Esophagus squamous epithelium (tissue), 4 donors: ENCODE measurements around the gene PSMG3.

ENCODE experiments used
- CTCF ChIP-seq, 6 experiments: fragments of 450-650 bp in 4 of 6; fragments of 200-600 bp in 2 of 6; sonication (generic) in 2 of 6; IDR thresholded peaks; one replicate each; pipeline ENCODE4 v1.5.1; 2016 to 2019; ENCODE audit warnings: antibody characterized with exemption in 6 of 6, mild to moderate bottlenecking in 4 of 6, moderate library complexity in 4 of 6
- POLR2A ChIP-seq, 4 donors: fragments of 450-650 bp; IDR thresholded peaks; one replicate each; pipeline ENCODE4 v1.6.1; 2017; ENCODE audit warnings: antibody characterized with exemption in 4 of 4, mild to moderate bottlenecking in 4 of 4, moderate library complexity in 3 of 4

GRCh38 chr7:1533547-1534329, 36.1 kb downstream of the PSMG3 start:
- TF ChIP-seq CTCF (IDR thresholded peaks at IDR 0.05): no peak
- no peak for TF ChIP-seq POLR2A (IDR thresholded peaks at IDR 0.05)
